ENCODE data around the gene VAX1. TPM values are rescaled to one million over a fixed set of nuclear protein-coding genes. Genes with fewer than 3 reads are reported as not detected.

Gene VAX1
- total RNA-seq, 2 donors from 2014 or later, result not detected

- Histone ChIP-seq H3K9me3 (no peaks in the 10 kb centered on the region), H3K36me3 (no peaks in the 10 kb centered on the region), H3K4me3 (no peak overlapping the region), H3K27ac (no peak overlapping the region), H3K27me3 (replicated peaks; ENCODE audit: insufficient read depth) (peaks cover 55% of the 10 kb centered on the region), H3K4me1 (replicated peaks) (no peaks in the 10 kb centered on the region)
- no peak for DNase-seq (ENCODE audit: low spot score)
- TF ChIP-seq POLR2AphosphoS5 (IDR thresholded peaks at IDR 0.05) (no peak), POLR2A (IDR thresholded peaks at IDR 0.05) (no peak), CTCF (IDR thresholded peaks at IDR 0.05) (no peak)
- intact Hi-C loops (cut with DNase I), result no loop called here
- 7% methylated on average over 6 of the region's 6 CpGs for WGBS
Observed at GRCh38 chr10:117161386-117162033, 23.4 kb upstream of the VAX1 start.

- H3K4me1 ChIP-seq (replicated peaks), result no peaks in the 10 kb centered on the region
- intact Hi-C loops (cut with DNase I), result no loop called here
- DNase-seq (ENCODE audit: low spot score), result no peak
- WGBS, result 10% methylated on average over 5 of the region's 5 CpGs
- no peaks in the 10 kb centered on the region for H3K36me3 ChIP-seq
- H3K27ac ChIP-seq, result no peak overlapping the region
- peaks cover 50% of the 10 kb centered on the region for H3K27me3 ChIP-seq (replicated peaks; ENCODE audit: insufficient read depth)
- TF ChIP-seq POLR2AphosphoS5 (IDR thresholded peaks at IDR 0.05), result no peak
- TF ChIP-seq POLR2A (IDR thresholded peaks at IDR 0.05), result no peak
- no peak for TF ChIP-seq CTCF (IDR thresholded peaks at IDR 0.05)
- no peaks in the 10 kb centered on the region for H3K9me3 ChIP-seq
- no peak overlapping the region for H3K4me3 ChIP-seq
Observed at GRCh38 chr10:117160567-117160966, 22.5 kb upstream of the VAX1 start.

- peaks cover 49% of the 10 kb centered on the region for H3K27me3 ChIP-seq (replicated peaks; ENCODE audit: insufficient read depth)
- TF ChIP-seq POLR2A (IDR thresholded peaks at IDR 0.05) (no peak), POLR2AphosphoS5 (IDR thresholded peaks at IDR 0.05) (no peak), CTCF (IDR thresholded peaks at IDR 0.05) (no peak)
- H3K36me3 ChIP-seq, result no peaks in the 10 kb centered on the region
- no peaks in the 10 kb centered on the region for H3K9me3 ChIP-seq
- WGBS, result 10% methylated on average over 6 of the region's 6 CpGs
- intact Hi-C loops (cut with DNase I), result no loop called here
- no peak overlapping the region for H3K4me3 ChIP-seq
- H3K4me1 ChIP-seq (replicated peaks), result no peaks in the 10 kb centered on the region
- no peak for DNase-seq (ENCODE audit: low spot score)
- H3K27ac ChIP-seq, result no peak overlapping the region
Observed at GRCh38 chr10:117159390-117159789, 21.3 kb upstream of the VAX1 start.

GRCh38 chr10:117158297-117158696 lies 20.2 kb upstream of the VAX1 start:
- intact Hi-C loops (cut with DNase I), result no loop called here
- 7% methylated on average over 2 of the region's 2 CpGs for WGBS
- peaks cover 45% of the 10 kb centered on the region for H3K27me3 ChIP-seq (replicated peaks; ENCODE audit: insufficient read depth)

More at GRCh38 chr10:117158297-117158696, 20.2 kb upstream of the VAX1 start:
- H3K9me3 ChIP-seq, result no peaks in the 10 kb centered on the region
- no peaks in the 10 kb centered on the region for H3K4me1 ChIP-seq (replicated peaks)
- no peak for DNase-seq (ENCODE audit: low spot score)
- H3K27ac ChIP-seq, result no peak overlapping the region
- TF ChIP-seq POLR2AphosphoS5 (IDR thresholded peaks at IDR 0.05), result no peak
- TF ChIP-seq CTCF (IDR thresholded peaks at IDR 0.05), result no peak
- no peak for TF ChIP-seq POLR2A (IDR thresholded peaks at IDR 0.05)
- H3K4me3 ChIP-seq, result no peak overlapping the region
- no peaks in the 10 kb centered on the region for H3K36me3 ChIP-seq

Measured in prostate gland (tissue), 2 donors.